Measurements from ENCODE around the gene CMIP.
"Not testable (repeated sequence)": the region's sequence is repeated elsewhere in the genome, so short reads cannot be mapped to it uniquely, and the experiment has no call there.

Gene CMIP

DNA sequence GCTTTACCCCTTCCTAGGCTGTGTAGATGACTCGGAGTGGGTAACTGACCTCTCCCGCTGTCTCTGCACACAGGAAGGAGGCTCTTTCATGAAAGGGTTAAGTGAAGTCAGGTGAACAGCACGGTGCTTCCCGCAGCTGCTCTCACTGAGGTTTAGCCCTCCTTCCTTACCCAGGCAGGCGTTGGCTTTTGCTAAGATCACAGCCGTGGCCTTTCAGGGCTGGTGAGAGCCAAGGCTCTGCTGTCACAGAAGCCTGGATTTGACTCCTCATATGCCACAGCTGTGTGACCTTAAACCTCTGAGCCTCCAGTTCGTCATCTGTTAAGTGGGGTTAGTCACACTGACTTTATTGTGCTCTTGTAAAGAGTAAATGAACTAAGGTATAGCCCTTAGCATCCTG is 243.6 kb downstream of the CMIP start:
- no peak for DNase-seq (ENCODE audit: low spot score)

DNA sequence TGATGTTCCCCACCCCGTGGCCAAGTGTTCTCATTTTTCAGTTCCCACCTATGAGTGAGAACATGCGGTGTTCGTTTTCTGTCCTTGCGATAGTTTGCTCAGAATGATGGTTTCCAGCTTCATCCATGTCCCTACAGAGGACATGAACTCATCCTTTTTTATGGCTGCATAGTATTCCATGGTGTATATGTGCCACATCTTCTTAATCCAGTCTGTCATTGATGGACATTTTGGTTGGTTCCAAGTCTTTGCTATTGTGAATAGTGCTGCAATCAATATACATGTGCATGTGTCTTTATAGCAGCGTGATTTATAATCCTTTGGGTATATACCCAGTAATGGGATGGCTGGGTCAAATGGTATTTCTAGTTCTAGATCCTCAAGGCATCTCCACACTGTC is 244.2 kb downstream of the CMIP start:
- DNase-seq (ENCODE audit: low spot score), result not testable (repeated sequence)

DNA sequence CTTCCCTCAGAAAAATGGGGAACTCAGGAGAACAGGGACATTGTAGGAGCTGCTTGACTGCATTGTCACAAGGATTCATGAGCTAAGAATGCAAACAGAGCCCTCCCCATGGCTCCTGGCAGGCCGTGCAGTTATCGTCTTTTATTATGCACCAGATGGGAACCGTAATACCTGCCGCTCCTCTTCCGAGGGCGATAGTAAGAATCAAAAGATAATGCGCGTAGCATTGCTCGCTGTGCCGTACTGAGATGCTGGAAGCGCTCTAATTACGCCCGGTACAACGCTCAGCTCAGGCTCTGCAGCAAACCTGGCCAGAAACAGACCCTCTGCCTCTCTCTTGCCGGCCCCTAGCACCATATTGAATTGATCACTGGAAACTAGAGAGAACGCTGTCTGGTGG is 247.4 kb downstream of the CMIP start:
- no peak for DNase-seq (ENCODE audit: low spot score)

DNA sequence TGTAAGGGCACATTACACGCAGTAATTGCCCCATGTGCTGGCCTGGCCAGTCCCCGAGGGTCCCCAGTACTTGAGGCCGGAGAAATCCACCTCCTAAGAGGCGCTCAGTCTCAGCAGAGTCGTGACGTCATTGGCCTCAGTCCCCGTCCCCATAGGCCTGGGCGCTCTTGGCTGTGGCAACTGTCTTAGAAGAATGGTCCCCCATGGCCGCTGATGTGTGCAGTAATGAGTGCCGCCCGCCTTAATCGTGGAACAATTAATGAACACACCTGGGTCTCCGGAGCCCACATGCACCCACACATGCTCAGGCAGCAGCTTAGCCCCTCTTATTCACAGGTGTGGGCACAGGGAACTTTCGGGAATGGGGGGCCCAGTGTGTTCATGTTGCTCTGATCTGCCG is 248.0 kb downstream of the CMIP start:
- DNase-seq (ENCODE audit: low spot score), result no peak

DNA sequence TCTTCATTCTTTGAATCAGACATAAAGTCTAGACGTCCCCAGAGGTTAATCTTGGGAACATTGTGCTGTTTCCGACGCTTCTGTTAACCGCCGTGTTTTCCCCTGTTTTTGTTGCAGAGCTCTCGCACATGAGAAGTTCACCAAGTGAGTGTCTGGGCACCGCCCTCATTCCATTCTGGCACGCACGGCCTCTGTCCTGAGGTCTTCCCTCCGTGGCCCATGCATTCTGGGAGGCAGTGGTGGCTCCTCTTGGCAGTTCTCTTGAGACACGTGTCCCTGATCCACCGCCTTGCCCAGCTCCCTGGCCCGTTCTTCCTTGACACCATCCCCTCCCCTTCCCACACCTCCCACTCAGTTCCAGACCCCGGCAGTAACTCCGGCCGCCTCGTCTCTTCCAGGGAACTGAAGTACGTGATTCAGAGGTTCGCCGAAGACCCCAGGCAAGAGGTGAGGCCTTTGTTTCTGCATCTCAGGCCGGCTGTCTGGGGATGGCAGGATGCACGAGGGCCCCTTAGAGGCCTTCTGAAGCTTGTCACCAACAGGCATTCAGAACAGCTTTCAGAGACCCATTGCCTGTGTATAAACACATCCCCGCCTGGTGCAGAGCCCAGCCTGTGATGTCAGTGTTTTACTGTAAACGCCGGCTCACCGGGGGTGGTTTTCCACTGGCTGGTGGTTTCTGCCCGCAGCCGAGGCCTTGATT is 248.6 kb downstream of the CMIP start:
- DNase-seq (ENCODE audit: low spot score), result no peak

DNA sequence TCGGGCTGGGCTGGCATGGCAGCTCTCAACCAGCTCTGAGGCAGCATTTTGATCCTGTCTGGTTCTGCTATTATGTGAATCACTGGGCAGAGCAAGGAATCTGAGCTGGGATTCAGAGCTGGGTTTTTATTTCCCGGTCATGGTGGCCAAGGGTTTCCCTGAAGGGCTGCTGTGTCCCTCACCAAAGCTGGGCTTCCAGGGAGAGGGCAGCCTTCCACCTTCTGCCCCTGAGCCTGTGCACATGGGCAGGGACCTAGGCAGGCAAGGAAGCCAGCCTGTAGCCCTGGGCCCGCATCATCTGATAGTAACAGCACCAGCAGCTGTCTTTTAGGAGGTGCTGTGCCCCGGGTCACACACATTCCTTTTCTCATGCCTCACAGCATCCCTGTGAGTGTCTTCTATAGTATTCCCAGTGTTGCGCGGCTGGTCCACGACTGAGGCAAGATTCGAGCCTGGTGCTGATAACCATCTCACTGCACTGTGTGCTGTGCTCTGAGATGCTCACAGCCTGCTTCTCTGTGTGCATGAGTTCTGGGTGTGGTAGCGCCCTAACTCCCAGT is 249.2 kb downstream of the CMIP start:
- DNase-seq (ENCODE audit: low spot score), result no peak

DNA sequence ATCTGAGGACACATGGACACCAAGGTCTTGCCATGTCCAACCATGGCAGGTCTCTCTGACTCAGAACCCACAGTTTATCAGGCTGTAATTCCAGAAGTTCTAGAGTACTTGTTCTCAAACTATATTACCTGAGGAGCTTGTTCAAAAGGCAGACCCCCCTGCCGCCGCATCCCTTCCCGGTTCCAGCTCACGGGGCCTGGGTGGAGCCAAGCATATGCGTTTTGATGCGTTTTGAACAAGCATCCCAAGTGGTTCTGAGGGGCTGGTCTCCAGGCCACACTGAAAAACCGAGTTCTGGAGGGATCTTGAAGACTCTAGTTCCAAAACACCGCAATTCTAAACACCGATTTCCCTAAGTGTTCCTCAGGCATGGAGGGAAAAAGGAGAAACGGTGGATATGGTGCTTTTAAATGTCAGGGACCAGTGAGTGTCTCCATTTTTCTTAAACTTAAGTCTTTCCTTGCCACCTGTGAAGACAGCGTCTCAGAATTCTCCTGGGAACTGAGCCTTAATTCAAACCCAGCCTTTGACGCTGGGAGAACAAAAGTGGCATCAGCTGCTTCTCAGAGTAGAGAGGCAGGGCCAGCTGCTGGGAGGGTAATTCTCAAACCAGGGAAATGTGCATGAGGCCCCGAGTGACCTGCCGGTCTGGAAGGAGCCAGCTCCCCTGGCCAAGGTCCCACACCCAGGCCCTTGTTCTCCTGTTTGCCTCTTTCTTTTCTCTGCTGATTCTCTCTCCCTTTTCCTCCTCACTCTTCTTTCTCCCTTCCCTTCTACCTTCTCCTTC is 250.1 kb downstream of the CMIP start:
- DNase-seq (ENCODE audit: low spot score), result no peak

DNA sequence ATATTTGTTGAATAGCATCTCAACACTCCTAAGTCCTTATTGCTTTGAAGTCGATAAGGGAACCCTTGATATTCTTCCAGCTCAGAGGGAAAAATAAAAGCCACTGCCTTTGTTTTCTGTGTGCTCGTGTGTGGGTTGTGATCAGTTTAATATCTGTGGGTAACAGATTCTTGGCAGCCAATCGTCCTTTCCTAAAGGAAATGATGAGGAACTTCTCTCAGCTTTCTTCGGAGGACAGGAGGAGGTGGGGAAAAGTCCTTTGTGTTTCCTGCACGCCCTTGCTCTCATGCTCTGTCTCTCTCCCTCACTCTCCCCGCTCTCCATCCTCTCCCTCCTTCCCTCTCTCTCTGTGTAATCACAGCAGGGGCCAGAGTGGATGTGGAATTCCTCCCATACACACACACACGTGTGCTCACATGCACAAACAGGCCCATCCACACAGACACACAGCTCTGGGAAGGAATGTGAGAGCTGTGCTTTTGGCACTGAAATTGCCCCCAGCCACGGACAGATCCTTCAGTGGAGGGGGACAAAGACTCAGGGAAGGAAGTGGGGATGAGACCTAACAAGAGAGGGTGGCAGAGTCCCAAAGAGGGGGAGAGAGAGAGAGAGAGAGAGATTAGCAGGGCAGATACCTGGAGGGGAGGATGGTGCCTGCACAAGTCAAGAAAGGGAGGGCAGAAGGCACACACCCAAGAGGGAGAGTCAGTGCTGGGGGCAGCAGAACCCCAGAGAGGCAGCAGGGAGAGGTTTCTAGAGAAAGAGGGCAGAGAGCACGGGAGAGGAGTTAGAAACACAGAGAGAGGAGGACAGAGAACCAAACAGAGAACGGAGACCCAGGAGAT is 250.9 kb downstream of the CMIP start:
- DNase-seq (ENCODE audit: low spot score), result no peak

DNA sequence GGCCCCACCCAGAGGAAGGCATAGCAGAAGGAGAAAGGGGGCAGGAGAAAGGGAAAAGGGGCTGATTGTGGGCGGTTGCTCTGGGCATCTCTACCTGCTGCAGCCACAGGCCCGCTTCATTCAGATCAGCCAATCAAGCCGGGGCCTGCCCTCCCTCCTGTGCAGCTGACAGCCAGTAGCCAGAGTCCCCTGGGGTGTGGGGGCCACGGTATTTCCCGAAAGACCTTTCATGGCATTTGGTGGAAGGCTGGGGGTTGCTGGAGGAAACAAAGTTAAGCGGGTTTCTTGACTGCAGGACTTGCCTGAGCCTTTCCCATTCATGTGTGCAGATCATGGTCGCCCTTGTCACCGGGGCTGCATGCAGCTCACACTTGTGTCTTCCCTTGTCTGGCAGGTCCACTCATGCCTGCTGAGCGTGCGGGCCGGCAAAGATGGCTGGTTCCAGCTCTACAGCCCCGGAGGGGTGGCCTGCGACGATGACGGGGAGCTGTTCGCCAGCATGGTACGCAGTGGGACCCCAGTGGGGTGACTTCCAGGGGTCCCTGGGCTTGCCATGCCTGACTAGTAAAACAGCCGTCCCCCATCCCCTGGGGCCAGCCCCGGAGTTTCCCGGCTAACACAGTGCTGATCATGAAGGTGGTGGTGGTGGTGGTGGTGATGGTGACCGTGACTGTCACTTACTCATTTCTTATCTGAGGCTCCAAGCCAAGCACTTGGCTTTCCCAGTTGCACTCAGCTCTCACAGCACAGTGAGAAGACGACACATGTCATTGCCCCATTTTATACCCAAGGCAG is 251.8 kb downstream of the CMIP start:
- no peak for DNase-seq (ENCODE audit: low spot score)

DNA sequence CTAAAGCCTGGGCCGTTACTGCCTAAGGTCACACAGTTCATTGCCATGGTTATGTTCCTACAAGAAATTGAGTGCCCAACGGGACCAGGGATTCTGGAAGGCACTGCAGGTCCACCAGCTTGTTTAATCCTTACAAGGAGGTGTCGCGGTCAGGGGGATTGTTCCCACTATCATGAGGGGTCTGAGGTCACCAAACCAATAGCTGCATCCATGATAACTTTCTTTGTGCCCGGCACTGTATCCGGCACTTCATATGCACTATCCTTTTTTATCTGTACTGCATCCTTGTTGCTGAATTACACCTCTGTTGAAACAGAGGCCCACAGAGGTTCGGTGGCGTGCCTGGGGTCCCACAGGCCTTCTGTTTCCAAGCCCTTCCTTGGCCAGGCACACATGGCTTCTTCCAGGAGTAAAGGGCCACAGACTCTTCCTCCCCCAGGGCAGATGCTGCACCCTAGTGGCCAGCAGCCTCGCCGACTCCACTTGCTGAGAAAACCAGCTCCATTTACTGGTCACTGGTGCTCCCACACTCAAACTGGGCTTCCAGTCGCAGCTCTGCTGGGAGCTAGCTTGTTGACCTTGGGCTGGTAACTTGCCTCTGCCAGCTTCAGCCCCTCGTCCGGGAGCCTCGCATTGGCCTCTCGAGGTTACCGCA is 252.5 kb downstream of the CMIP start:
- peak; percentile 42 for DNase-seq (ENCODE audit: low spot score)

DNA sequence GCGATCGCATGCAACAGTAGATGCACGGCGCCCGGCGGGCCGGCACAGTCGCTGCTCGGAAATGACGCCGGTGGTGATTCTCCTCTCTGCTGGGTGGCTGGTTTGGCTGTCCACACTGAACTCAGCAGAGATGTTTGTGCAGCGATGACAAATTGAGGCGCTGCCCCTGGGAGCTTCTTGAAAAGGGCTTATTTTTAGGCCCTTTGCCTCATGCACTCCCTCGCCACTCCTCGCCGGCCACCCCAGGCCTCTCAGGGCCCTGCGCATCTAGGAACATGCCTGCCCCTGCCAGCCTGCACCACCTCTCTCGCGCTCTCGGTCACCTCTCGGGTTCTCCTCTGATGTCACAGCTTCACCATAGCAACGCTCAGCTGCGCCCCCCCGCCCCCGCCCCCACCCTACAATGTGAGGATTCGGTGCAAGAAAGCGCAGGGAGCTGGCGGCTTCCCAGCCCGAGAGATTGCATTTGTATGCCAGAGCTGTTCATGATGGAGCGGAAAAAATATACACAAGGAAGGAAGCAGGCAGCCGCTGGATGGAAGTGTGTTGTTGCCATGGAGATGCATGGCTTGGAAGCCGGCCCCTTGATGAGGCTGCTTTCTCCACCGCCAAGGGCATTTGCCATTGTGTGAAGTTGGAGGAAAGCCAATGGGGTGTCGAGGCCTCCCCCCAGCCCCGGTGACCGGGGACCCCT is 253.2 kb downstream of the CMIP start:
- DNase-seq (ENCODE audit: low spot score), result no peak

DNA sequence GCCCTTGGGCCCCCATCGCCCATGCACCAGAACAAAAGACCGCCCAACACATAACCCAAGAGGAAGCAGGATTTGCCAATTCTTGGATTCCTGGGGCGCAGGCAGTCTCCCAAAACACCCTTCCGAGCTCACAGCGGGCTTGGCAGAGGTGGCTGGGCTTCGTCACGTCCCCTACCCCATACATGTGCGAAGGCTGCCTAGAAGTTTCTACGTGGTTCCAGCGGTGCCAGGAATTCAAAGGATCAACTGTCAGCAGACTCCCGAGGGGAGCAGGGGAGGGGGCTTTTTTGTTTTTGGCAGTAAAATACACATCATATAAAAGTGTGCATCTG is 253.7 kb downstream of the CMIP start:
- DNase-seq (ENCODE audit: low spot score), result no peak

DNA sequence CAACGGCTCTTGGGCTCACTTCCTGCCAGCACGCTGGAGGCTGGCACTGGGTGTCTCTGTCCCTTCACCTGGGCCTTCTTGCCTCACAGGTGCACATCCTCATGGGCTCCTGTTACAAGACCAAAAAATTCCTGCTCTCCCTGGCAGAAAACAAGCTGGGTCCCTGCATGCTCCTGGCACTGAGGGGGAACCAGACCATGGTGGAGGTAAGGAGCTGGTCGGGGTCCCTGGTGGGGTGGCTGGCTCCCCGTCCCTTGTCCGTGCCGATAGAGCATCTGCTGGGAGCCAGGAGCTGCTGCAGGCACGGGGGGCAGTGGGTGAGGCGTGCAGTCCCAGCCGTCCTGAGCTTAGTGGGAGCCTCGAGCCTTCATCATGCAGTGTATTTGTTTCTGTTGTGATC is 255.0 kb downstream of the CMIP start:
- no peak for DNase-seq (ENCODE audit: low spot score)

DNA sequence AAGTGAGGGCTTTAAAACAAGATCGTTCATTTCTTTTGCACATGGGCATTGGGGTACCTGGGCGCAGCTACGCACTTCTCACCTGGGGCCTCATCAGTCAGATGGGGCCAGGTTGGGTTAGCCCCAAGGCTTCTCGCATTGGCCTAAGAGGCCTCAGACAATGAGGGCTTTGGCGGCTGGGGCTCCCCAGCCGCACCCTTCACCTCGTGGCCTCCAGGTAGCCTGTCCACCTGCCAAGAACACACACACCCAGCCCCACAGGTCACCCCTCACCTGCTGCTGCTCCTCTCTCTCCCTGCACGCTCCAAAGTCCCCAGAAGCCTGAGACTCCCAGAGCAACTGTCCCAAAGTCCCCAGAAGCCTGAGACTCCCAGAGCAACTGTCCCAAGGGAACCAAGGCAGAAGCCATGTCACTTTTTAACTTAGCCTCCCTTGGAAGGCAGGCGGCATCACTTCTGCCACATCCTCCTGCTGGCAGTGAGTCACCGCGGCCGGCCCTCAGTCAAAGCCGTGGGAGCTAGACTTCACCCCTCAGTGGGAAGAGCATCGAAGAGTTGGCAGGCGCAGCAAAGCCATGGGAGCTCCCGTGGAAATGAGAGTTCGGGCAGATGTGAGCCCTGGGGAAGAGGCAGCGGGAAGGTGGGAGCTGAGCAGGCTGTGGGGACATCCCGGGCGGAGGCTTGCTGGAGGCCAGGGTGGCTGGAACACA is 255.6 kb downstream of the CMIP start:
- DNase-seq (ENCODE audit: low spot score), result no peak

DNA sequence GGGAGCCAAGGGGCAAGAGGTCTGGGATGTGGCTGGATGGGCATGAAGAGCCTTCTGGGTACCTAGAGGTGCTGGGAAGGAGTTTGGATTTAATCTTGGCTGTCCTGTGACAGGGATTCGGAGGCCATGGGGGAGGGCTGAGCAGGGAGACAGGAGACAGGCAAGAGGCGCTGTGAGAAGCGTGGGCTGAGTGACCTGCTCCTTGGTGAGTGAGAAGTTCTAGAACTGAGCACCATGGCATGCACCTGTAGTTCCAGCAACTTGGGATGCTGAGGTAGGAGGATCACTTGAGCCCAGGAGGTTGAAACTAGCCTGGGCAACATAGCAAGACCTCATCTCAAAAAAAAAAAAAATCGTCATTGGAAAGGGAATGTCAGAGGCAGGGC is 256.2 kb downstream of the CMIP start:
- DNase-seq (ENCODE audit: low spot score), result no peak

DNA sequence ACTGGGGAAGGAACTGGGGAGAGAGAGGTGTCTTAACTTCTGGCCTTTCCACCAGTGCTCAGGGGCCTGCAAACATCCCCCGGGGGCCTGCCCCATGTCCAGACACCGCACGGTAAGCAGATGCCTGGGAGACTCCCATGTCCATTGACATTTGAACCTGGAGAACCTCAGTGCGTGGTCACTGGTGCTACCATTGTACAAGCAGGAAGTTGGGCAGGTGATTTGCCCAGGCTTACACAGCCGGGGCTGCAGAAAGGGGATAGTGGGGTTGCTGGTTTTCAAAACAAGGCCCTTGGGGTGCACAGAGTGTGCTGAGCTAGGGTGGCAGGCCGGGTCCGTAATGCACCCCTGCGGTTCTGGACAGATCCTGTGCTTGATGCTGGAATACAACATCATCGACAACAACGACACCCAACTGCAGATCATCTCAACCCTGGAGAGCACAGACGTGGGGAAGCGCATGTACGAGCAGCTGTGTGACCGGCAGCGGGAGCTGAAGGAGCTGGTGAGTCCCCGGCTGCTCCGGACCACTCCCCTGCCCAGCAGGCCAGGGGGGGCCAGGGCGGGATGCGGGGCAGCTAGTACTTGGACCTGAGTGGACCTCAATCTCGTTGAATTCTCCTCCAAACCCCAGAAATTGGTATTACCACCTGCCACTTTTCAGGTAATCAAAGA is 256.8 kb downstream of the CMIP start:
- no peak for DNase-seq (ENCODE audit: low spot score)

DNA sequence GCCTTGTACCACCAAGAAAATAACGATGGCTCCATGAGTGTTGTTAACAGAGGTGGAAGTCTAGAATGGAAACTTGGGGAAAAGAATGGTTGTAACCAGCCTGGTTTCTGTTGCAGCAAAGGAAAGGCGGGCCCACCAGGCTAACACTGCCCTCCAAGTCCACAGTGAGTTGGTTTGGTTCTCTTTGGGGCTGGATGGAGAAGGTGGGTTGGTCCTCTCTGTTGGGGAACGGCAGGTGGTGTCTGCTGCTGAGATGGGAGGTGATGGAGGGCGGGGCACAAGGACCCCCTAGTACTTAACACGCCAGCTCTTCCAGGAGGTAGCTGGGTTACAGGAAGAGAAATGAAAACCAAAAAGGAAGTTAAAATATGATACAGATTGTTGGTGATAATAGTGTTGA is 257.9 kb downstream of the CMIP start:
- no peak for DNase-seq (ENCODE audit: low spot score)

DNA sequence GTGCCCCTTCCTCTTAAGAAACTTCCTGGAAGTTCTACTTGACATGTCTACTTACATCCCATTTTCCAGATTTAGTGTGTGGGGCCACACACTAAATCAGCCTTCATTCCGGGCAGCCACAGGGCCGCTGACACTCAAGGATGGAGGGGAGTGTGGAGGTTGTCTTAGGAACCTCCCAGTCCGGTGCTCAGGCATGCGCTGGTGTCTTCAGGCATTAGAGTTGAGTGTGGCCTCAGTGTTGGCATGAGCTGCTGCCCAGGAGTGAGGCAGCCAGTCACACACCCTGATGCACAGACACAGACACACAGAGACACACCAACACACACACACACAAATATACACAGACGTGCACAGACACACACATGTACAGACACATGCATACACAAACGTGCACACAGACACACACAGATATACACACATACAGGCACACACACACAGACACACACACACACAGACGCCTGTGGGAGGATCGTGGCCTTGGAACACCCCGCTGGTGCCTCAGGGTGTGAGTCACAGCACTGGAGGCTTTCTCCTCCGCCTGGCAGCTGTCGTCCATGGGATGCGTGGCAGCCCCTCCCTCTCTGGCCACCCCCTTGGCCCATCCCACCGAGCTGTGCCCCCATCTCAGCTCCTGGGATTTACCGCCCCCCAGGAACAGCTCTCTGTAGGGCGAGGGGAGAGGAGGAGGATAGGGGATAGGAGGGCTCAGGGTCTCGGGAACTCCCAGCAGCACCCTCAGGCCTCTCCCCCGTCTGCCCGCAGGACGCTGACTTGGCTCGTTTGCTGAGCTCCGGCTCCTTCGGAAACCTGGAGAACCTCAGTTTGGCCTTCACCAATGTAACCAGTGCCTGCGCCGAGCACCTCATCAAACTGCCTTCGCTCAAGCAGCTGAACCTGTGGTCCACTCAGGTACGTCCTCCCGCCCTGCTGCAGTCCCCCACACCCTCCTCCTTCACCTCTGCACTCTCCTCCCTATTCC is 258.9 kb downstream of the CMIP start:
- DNase-seq (ENCODE audit: low spot score), result no peak

All from CD4-positive, alpha-beta T cell treated with Interleukin-2 at 100 ng/mL for 4 hours (primary cell).